ENCODE data around the gene GPRC5B. TPM values are rescaled to one million over a fixed set of nuclear protein-coding genes. Genes with fewer than 3 reads are reported as not detected.
A peak's percentile ranks its signal among the peaks of the same experiment; 100 is the strongest.

Gene GPRC5B
- total RNA-seq, 1 experiment from 2014 or later, result 38.2 TPM

- no peak for DNase-seq (ENCODE audit: low read depth, low spot score)
- in situ Hi-C loops (cut with HindIII; ENCODE audit: low pct_unique_long_range_greater_than_20kb, low sequenced_read_pairs), result no loop called here
These were observed 47.2 kb downstream of the GPRC5B start for GRCh38 chr16:19837331-19837980.

GRCh38 chr16:19835968-19836421, 48.7 kb downstream of the GPRC5B start:
- in situ Hi-C loops (cut with HindIII; ENCODE audit: low pct_unique_long_range_greater_than_20kb, low sequenced_read_pairs), result no loop called here
- DNase-seq (ENCODE audit: low read depth, low spot score), result no peak

- in situ Hi-C loops (cut with HindIII; ENCODE audit: low pct_unique_long_range_greater_than_20kb, low sequenced_read_pairs), result no loop called here
- DNase-seq (ENCODE audit: low read depth, low spot score), result no peak
These were observed 49.5 kb downstream of the GPRC5B start for GRCh38 chr16:19835196-19835595.

GRCh38 chr16:19833581-19833980, 51.1 kb downstream of the GPRC5B start:
- no peak for DNase-seq (ENCODE audit: low read depth, low spot score)
- in situ Hi-C loops (cut with HindIII; ENCODE audit: low pct_unique_long_range_greater_than_20kb, low sequenced_read_pairs), result no loop called here

- in situ Hi-C loops (cut with HindIII; ENCODE audit: low pct_unique_long_range_greater_than_20kb, low sequenced_read_pairs), result no loop called here
These were observed 51.5 kb downstream of the GPRC5B start for GRCh38 chr16:19833176-19833575.

GRCh38 chr16:19831678-19832077, 53.0 kb downstream of the GPRC5B start:
- in situ Hi-C loops (cut with HindIII; ENCODE audit: low pct_unique_long_range_greater_than_20kb, low sequenced_read_pairs), result no loop called here
- peak; percentile 79 for DNase-seq (ENCODE audit: low read depth, low spot score)

More at GRCh38 chr16:19833176-19833575, 51.5 kb downstream of the GPRC5B start:
- DNase-seq (ENCODE audit: low read depth, low spot score), result peak; percentile 71

GRCh38 chr16:19830902-19831560, 53.6 kb downstream of the GPRC5B start:
- DNase-seq (ENCODE audit: low read depth, low spot score), result no peak
- in situ Hi-C loops (cut with HindIII; ENCODE audit: low pct_unique_long_range_greater_than_20kb, low sequenced_read_pairs), result no loop called here

GRCh38 chr16:19829844-19830692, 54.6 kb downstream of the GPRC5B start:
- in situ Hi-C loops (cut with HindIII; ENCODE audit: low pct_unique_long_range_greater_than_20kb, low sequenced_read_pairs), result no loop called here

GRCh38 chr16:19824216-19824615, 60.4 kb downstream of the GPRC5B start:
- DNase-seq (ENCODE audit: low read depth, low spot score), result no peak
- in situ Hi-C loops (cut with HindIII; ENCODE audit: low pct_unique_long_range_greater_than_20kb, low sequenced_read_pairs), result no loop called here

More at GRCh38 chr16:19829844-19830692, 54.6 kb downstream of the GPRC5B start:
- DNase-seq (ENCODE audit: low read depth, low spot score), result no peak

GRCh38 chr16:19823322-19823721, 61.3 kb downstream of the GPRC5B start:
- no peak for DNase-seq (ENCODE audit: low read depth, low spot score)
- in situ Hi-C loops (cut with HindIII; ENCODE audit: low pct_unique_long_range_greater_than_20kb, low sequenced_read_pairs), result no loop called here

GRCh38 chr16:19822533-19822932, 62.1 kb downstream of the GPRC5B start:
- in situ Hi-C loops (cut with HindIII; ENCODE audit: low pct_unique_long_range_greater_than_20kb, low sequenced_read_pairs), result no loop called here
- no peak for DNase-seq (ENCODE audit: low read depth, low spot score)

- in situ Hi-C loops (cut with HindIII; ENCODE audit: low pct_unique_long_range_greater_than_20kb, low sequenced_read_pairs), result no loop called here
- no peak for DNase-seq (ENCODE audit: low read depth, low spot score)
These were observed 66.8 kb downstream of the GPRC5B start for GRCh38 chr16:19817875-19818274.

- no peak for DNase-seq (ENCODE audit: low read depth, low spot score)
- in situ Hi-C loops (cut with HindIII; ENCODE audit: low pct_unique_long_range_greater_than_20kb, low sequenced_read_pairs), result no loop called here
These were observed 67.5 kb downstream of the GPRC5B start for GRCh38 chr16:19817122-19817521.

- in situ Hi-C loops (cut with HindIII; ENCODE audit: low pct_unique_long_range_greater_than_20kb, low sequenced_read_pairs), result no loop called here
- DNase-seq (ENCODE audit: low read depth, low spot score), result no peak
These were observed 69.2 kb downstream of the GPRC5B start for GRCh38 chr16:19815418-19815817.

GRCh38 chr16:19812986-19813385, 71.7 kb downstream of the GPRC5B start:
- in situ Hi-C loops (cut with HindIII; ENCODE audit: low pct_unique_long_range_greater_than_20kb, low sequenced_read_pairs), result no loop called here
- DNase-seq (ENCODE audit: low read depth, low spot score), result no peak

GRCh38 chr16:19810817-19811731, 73.6 kb downstream of the GPRC5B start:
- no peak for DNase-seq (ENCODE audit: low read depth, low spot score)
- in situ Hi-C loops (cut with HindIII; ENCODE audit: low pct_unique_long_range_greater_than_20kb, low sequenced_read_pairs), result no loop called here

- in situ Hi-C loops (cut with HindIII; ENCODE audit: low pct_unique_long_range_greater_than_20kb, low sequenced_read_pairs), result no loop called here
These were observed 75.0 kb downstream of the GPRC5B start for GRCh38 chr16:19809693-19810092.

More at GRCh38 chr16:19809693-19810092, 75.0 kb downstream of the GPRC5B start:
- DNase-seq (ENCODE audit: low read depth, low spot score), result no peak

All from SK-MEL-5 (cell line).